Ishikawa (cell line): ENCODE results near the gene THOP1.

ENCODE experiments used
- CEBPB ChIP-seq: IDR thresholded peaks from 2 replicates; pipeline ENCODE4 v1.6.1; 2012
- CREB1 ChIP-seq: IDR thresholded peaks from 2 replicates; pipeline ENCODE4 v1.6.1; 2012; ENCODE audit warnings: low read depth
- EGR1 ChIP-seq: IDR thresholded peaks from 2 replicates; pipeline ENCODE4 v1.6.1; 2012
- EP300 ChIP-seq: IDR thresholded peaks from 2 replicates; pipeline ENCODE4 v1.6.1; 2012; ENCODE audit warnings: borderline replicate concordance
- FOXM1 ChIP-seq: IDR thresholded peaks from 2 replicates; pipeline ENCODE4 v1.6.1; 2012; ENCODE audit warnings: low read depth, borderline replicate concordance
- NFIC ChIP-seq: IDR thresholded peaks from 2 replicates; pipeline ENCODE4 v1.6.1; 2012
- RAD21 ChIP-seq: IDR thresholded peaks from 2 replicates; pipeline ENCODE4 v1.6.1; 2012; ENCODE audit warnings: low read depth
- TAF1 ChIP-seq: IDR thresholded peaks from 2 replicates; pipeline ENCODE4 v1.6.1; 2012; ENCODE audit warnings: low read depth, mild to moderate bottlenecking
- TCF12 ChIP-seq: IDR thresholded peaks from 2 replicates; pipeline ENCODE4 v1.6.1; 2012; ENCODE audit warnings: low read depth
- TEAD4 ChIP-seq: IDR thresholded peaks from 2 replicates; pipeline ENCODE4 v1.6.1; 2012
- YY1 ChIP-seq: IDR thresholded peaks from 2 replicates; pipeline ENCODE4 v1.6.1; 2012; ENCODE audit warnings: low read depth
- ZBTB7A ChIP-seq: IDR thresholded peaks from 2 replicates; pipeline ENCODE4 v1.6.1; 2012; ENCODE audit warnings: low read depth
- TF ChIP-seq, protein P1 (sequence below): IDR thresholded peaks from 2 replicates; pipeline ENCODE4 v1.6.1; 2012
- TF ChIP-seq, protein P2 (sequence below): IDR thresholded peaks from 2 replicates; pipeline ENCODE4 v1.6.1; 2012
- TF ChIP-seq, protein P3 (sequence below): IDR thresholded peaks from 2 replicates; pipeline ENCODE4 v1.6.1; 2012; ENCODE audit warnings: low read depth, mild to moderate bottlenecking

The THOP1 gene

DNA sequence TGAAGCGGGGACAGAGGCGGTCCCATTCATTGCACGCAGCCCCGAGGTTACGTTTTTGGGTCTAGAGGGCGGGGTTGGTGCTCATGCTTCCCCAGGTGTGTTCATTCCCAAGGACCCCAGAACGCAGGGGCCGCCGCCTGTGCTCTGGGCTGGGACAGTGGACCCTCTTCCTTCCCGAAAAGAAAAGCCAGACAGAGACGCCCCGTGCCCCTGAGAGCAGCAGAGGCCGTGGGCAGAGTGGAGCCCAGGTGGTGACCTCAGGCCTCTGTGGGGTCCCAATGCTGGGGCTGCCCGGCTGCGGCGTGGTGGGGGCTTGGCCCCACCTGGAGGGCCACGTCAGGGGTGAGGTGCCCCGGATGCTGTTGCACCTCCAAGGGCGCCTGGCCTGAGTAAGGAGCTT, 17.6 kb upstream of the THOP1 start:
- no peak for TF ChIP-seq NFIC
- TF ChIP-seq TCF12, result no peak
- no peak for TF ChIP-seq EP300
- TF ChIP-seq EGR1, result no peak
- no peak for TF ChIP-seq YY1
- TF ChIP-seq ZBTB7A, result no peak
- TF ChIP-seq, protein P1, sequence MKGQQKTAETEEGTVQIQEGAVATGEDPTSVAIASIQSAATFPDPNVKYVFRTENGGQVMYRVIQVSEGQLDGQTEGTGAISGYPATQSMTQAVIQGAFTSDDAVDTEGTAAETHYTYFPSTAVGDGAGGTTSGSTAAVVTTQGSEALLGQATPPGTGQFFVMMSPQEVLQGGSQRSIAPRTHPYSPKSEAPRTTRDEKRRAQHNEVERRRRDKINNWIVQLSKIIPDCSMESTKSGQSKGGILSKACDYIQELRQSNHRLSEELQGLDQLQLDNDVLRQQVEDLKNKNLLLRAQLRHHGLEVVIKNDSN, result no peak
- TF ChIP-seq, protein P2, sequence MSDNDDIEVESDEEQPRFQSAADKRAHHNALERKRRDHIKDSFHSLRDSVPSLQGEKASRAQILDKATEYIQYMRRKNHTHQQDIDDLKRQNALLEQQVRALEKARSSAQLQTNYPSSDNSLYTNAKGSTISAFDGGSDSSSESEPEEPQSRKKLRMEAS, result no peak
- no peak for TF ChIP-seq TEAD4
- no peak for TF ChIP-seq FOXM1
- no peak for TF ChIP-seq TAF1
- no peak for TF ChIP-seq RAD21
- TF ChIP-seq, protein P3, sequence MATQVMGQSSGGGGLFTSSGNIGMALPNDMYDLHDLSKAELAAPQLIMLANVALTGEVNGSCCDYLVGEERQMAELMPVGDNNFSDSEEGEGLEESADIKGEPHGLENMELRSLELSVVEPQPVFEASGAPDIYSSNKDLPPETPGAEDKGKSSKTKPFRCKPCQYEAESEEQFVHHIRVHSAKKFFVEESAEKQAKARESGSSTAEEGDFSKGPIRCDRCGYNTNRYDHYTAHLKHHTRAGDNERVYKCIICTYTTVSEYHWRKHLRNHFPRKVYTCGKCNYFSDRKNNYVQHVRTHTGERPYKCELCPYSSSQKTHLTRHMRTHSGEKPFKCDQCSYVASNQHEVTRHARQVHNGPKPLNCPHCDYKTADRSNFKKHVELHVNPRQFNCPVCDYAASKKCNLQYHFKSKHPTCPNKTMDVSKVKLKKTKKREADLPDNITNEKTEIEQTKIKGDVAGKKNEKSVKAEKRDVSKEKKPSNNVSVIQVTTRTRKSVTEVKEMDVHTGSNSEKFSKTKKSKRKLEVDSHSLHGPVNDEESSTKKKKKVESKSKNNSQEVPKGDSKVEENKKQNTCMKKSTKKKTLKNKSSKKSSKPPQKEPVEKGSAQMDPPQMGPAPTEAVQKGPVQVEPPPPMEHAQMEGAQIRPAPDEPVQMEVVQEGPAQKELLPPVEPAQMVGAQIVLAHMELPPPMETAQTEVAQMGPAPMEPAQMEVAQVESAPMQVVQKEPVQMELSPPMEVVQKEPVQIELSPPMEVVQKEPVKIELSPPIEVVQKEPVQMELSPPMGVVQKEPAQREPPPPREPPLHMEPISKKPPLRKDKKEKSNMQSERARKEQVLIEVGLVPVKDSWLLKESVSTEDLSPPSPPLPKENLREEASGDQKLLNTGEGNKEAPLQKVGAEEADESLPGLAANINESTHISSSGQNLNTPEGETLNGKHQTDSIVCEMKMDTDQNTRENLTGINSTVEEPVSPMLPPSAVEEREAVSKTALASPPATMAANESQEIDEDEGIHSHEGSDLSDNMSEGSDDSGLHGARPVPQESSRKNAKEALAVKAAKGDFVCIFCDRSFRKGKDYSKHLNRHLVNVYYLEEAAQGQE, result no peak
- no peak for TF ChIP-seq CREB1
- TF ChIP-seq CEBPB, result no peak

DNA sequence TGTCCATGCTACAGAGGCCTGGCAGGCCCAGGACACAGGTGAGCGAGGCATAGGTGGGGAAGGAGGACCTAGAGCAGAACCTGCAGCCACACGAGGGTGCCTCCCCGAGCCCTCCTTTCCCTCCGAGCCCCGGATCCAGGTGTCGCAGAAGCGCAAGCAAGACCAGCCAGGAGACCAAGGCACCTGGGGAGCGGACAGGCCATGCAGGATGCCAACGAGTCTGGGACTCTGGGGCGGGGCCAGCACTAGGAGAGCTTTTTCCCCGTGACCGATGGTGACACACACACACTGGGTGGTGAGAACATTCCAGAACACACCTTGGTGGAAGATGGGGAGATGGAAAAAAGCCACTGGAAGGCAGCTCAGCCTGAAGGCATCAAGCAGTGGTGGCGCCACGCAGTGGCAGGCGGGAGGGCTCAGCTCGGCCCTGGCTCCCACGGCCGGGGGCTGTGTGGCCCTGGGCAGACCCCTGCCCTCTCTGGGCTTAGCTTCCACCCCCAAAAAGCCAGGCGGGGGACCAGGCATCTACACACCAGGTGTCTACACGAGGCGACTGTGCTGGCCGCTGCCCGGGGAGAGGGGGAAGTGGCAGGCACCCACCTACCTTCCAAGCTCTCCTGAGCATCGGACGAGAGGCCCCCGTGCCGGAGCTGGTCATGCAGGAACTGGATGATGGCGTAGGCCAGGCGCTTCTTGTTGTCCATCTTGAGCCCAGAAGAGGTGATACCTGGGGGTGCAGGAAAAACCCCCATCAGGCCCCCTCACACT, 16.8 kb upstream of the THOP1 start:
- TF ChIP-seq ZBTB7A (no peak), RAD21 (no peak), CREB1 (no peak), EP300 (no peak), TAF1 (no peak), EGR1 (no peak), TCF12 (no peak), YY1 (no peak), FOXM1 (no peak), NFIC (no peak), CEBPB (no peak), TEAD4 (no peak)
- TF ChIP-seq, protein P1, result no peak
- TF ChIP-seq, protein P2, result no peak
- TF ChIP-seq, protein P3, result no peak

DNA sequence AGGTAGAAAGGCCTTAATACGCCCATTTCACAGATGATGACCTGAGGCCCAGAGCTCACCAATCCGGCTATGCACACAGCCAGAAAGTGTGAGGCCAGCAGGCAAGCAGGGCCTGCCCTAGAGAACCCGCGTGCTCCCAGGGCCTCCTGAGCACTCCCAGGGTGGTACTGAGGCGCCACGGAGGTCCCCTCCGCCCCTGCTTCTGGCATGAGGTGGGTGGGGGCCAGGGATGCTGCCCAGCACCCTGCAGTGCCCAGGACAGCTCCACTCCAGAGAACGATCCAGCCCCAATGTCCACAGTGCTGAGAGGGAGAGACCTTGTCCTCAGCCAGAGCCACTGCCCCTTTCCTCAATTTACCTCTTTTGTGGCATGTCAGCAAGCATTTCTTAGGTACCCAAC, 16.1 kb upstream of the THOP1 start:
- TF ChIP-seq, protein P1, result no peak
- TF ChIP-seq ZBTB7A (no peak), TEAD4 (no peak), NFIC (no peak), RAD21 (no peak), YY1 (no peak), EP300 (no peak), EGR1 (no peak), FOXM1 (no peak)
- TF ChIP-seq, protein P2, result no peak

DNA sequence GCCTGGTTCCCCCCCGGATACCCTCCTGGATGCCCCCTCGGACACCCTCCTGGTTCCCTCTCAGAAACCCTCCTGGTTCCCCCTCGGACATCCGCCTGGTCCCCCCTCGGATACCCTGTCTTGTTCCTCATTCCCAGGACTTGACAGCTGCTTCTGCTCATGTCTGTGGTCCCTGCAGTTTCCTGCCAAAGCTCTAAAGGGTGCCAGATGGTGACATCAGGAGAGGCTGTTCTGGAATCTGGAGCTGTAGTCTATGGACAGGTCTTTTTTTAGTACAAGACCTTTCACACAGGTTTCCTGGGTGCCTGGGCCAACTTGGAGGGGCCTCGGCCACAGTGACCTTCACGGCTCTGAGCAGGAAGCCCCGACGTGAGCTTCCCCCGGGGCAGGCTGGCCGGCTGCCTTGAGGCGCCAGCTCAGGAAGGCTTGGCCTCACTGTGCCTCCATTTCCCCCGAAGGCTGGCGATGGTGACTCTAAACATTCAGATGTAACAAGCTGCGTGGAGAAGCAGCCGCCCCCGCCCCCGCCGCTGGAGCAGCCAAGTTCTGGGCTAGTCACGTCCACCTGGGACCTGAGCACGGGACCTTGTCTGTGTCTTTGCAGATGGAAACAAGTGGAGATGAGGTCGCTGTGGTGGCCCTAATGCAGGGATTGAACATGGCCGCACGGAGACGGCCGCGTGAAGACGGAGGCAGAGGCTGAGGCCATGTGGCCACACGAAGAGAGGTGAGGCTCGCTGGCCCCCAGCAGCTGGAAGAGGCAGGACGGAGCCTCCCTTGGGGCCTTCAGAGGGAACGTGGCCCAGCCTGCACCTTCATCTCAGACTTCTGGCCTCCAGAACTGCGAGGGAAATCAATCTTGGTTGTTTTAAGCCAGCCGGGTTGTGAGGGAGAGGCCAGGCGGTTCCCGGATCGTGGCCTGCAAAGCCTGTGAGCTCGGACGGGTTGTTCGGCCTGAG, 15.0 kb upstream of the THOP1 start:
- no peak for TF ChIP-seq RAD21
- TF ChIP-seq EGR1, result no peak
- no peak for TF ChIP-seq TEAD4
- no peak for TF ChIP-seq CEBPB
- TF ChIP-seq EP300, result no peak
- TF ChIP-seq CREB1, result no peak
- no peak for TF ChIP-seq YY1
- TF ChIP-seq TCF12, result no peak
- TF ChIP-seq, protein P3, result no peak
- TF ChIP-seq TAF1, result no peak
- no peak for TF ChIP-seq ZBTB7A
- TF ChIP-seq, protein P2, result no peak
- TF ChIP-seq NFIC, result no peak
- no peak for TF ChIP-seq FOXM1
